Esophagus squamous epithelium (tissue), 5 donors: ENCODE measurements around the gene GRK1. TPM values are rescaled to one million over a fixed set of nuclear protein-coding genes. Genes with fewer than 3 reads are reported as not detected.

ENCODE experiments used
- DNase-seq: peaks from one replicate; lab custom pipeline; 2025; lab: John Stamatoyannopoulos, UW
- H3K27ac ChIP-seq, 4 donors: fragments of 200-600 bp; sonication (generic); one replicate each; pipeline ENCODE4 v1.5.1; 2016 to 2019; ENCODE audit warnings: mild to moderate bottlenecking in 1 of 4
- H3K27me3 ChIP-seq, 4 donors: fragments of 200-600 bp; sonication (generic); 1 replicate in 3 of 4; 2 replicates in 1 of 4; pipeline versions ENCODE4 v1.5.1 to v1.6.0; 2017 to 2021; ENCODE audit warnings: antibody characterized with exemption in 1 of 4
- H3K36me3 ChIP-seq, 3 donors: fragments of 200-600 bp; sonication (generic); one replicate each; pipeline ENCODE4 v1.5.1; 2016 to 2019
- H3K4me1 ChIP-seq, 3 donors: fragments of 200-600 bp; sonication (generic); one replicate each; pipeline ENCODE4 v1.5.1; 2017 to 2019
- H3K4me3 ChIP-seq, 4 donors: fragments of 200-600 bp; sonication (generic); 1 replicate in 3 of 4; 2 replicates in 1 of 4; pipeline ENCODE4 v1.5.1; 2016 to 2019; ENCODE audit warnings: mild to moderate bottlenecking in 2 of 4, moderate library complexity in 1 of 4
- H3K9me3 ChIP-seq, 3 donors: fragments of 200-600 bp; sonication (generic); one replicate each; pipeline ENCODE4 v1.5.1; 2016 to 2019
- CTCF ChIP-seq, 6 experiments: fragments of 450-650 bp in 4 of 6; fragments of 200-600 bp in 2 of 6; sonication (generic) in 2 of 6; IDR thresholded peaks; one replicate each; pipeline ENCODE4 v1.5.1; 2016 to 2019; ENCODE audit warnings: antibody characterized with exemption in 6 of 6, mild to moderate bottlenecking in 4 of 6, moderate library complexity in 4 of 6
- POLR2A ChIP-seq, 4 donors: fragments of 450-650 bp; IDR thresholded peaks; one replicate each; pipeline ENCODE4 v1.6.1; 2017; ENCODE audit warnings: antibody characterized with exemption in 4 of 4, mild to moderate bottlenecking in 4 of 4, moderate library complexity in 3 of 4
- WGBS, 2 donors: methylation state at CpG; one replicate each; pipeline ENCODE4 v1.1.5; 2018; 5-methylcytosine and 5-hydroxymethylcytosine counted together
- intact Hi-C: fragments of 100-400 bp; cut with DNase I; formaldehyde crosslinking; loops from one replicate; pipeline ENCODE4 v1.15.0; 2022
- total RNA-seq, 4 donors: library from RNA; depleted of rRNA; stranded (reverse); fragments of >200 nt; gene quantifications; one replicate each; pipeline ENCODE4 v1.1.0, GENCODE V29; 2016
- donor health status: DM: yes; HTN: yes; CAD: no.

Gene GRK1
- total RNA-seq, 4 donors from 2014 or later = not detected

DNA sequence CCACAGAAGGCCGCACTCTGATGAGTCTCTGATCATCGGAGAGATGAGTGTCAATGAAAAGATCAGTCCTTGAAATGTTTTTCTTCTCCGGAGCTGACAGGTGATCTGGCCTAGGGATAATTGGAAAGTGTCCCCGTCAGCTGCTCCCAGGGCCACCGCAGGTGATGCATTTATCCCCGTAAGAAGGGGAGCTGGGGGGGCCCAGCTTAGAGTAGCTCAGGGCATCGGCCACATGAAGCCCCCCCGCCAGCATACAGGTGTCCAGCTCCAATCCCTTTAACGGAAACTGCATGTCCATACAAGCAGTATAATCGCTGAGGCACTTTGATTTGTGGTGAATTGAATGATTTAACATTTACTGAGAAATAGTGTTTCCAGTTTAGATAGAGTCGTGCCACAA is 36.7 kb upstream of the GRK1 start:
- H3K4me3 ChIP-seq = no peak overlapping the region
- no peaks in the 10 kb centered on the region for H3K4me1 ChIP-seq
- no peak overlapping the region for H3K27ac ChIP-seq
- intact Hi-C loops = no loop called here
- WGBS, 2 donors = 60 to 78% methylated on average over 10 of the region's 11 CpGs
- DNase-seq = no peak
- H3K27me3 ChIP-seq = no peaks in the 10 kb centered on the region
- TF ChIP-seq CTCF (IDR thresholded peaks at IDR 0.05) = no peak
- TF ChIP-seq POLR2A (IDR thresholded peaks at IDR 0.05) = no peak
- H3K36me3 ChIP-seq = peaks cover 18 to 94% (median 22%) of the 10 kb centered on the region in 3 donors
- H3K9me3 ChIP-seq = no peaks in the 10 kb centered on the region

GRCh38 chr13:113630804-113631203 is 36.2 kb upstream of the GRK1 start:
- Histone ChIP-seq H3K4me3 (no peak overlapping the region), H3K27me3 (no peaks in the 10 kb centered on the region), H3K36me3 (peaks cover 23 to 99% (median 26%) of the 10 kb centered on the region in 3 donors), H3K4me1 (no peaks in the 10 kb centered on the region), H3K9me3 (no peaks in the 10 kb centered on the region), H3K27ac (no peak overlapping the region)
- no peak for DNase-seq
- intact Hi-C loops = no loop called here
- 66% methylated on average over 3 of the region's 6 CpGs; no CpG with 5 or more reads in 1 of the 2 donors for WGBS, 2 donors
- no peak for TF ChIP-seq POLR2A (IDR thresholded peaks at IDR 0.05)
- no peak for TF ChIP-seq CTCF (IDR thresholded peaks at IDR 0.05)

- no peak overlapping the region for H3K4me3 ChIP-seq
- intact Hi-C loops = no loop called here
- no peaks in the 10 kb centered on the region for H3K27me3 ChIP-seq
- H3K36me3 ChIP-seq = peaks cover 28 to 100% (median 33%) of the 10 kb centered on the region in 3 donors
- DNase-seq = no peak
- no peak overlapping the region for H3K27ac ChIP-seq
- no peaks in the 10 kb centered on the region for H3K4me1 ChIP-seq
- no peaks in the 10 kb centered on the region for H3K9me3 ChIP-seq
- WGBS, 2 donors = 93 to 95% methylated on average over 13 to 15 of the region's 42 CpGs
- TF ChIP-seq CTCF (IDR thresholded peaks at IDR 0.05) (no peak), POLR2A (IDR thresholded peaks at IDR 0.05) (no peak)
Observed at GRCh38 chr13:113631341-113632095, 35.5 kb upstream of the GRK1 start.

- H3K9me3 ChIP-seq = no peaks in the 10 kb centered on the region
- no peaks in the 10 kb centered on the region for H3K4me1 ChIP-seq
- no peaks in the 10 kb centered on the region for H3K27me3 ChIP-seq
- intact Hi-C loops = no loop called here
- WGBS, 2 donors = 94 to 95% methylated on average over 30 to 38 of the region's 38 CpGs
- H3K4me3 ChIP-seq = no peak overlapping the region
- TF ChIP-seq POLR2A (IDR thresholded peaks at IDR 0.05) (no peak), CTCF (IDR thresholded peaks at IDR 0.05) (no peak)
- H3K36me3 ChIP-seq = peaks cover 38 to 100% (median 40%) of the 10 kb centered on the region in 3 donors
- DNase-seq = no peak
- H3K27ac ChIP-seq = no peak overlapping the region
Observed at GRCh38 chr13:113632706-113633484, 34.1 kb upstream of the GRK1 start.

DNA sequence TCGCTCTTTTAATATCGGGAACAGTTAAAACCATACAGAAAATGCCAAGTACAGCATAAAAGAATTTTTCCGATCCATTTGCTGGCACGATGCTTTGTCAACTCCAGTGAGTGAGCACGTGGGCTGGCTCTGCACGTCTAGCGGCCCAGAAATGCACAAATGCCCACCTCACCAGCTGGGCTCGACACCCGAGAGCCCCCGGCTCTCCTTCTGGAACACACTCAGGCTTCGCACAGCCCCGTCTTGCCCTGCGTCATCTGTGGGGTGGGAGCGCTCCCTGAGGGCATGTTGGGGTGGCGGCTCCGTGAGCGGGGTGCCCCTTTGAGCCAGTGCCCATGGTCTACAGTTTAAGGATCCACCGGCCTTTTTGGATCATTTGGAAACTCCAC is 33.5 kb upstream of the GRK1 start:
- intact Hi-C loops = no loop called here
- WGBS, 2 donors = 95 to 98% methylated on average over 11 to 12 of the region's 18 CpGs
- Histone ChIP-seq H3K4me1 (no peaks in the 10 kb centered on the region), H3K36me3 (peaks cover 40 to 100% (median 43%) of the 10 kb centered on the region in 3 donors), H3K27me3 (no peaks in the 10 kb centered on the region), H3K27ac (no peak overlapping the region), H3K4me3 (no peak overlapping the region), H3K9me3 (no peaks in the 10 kb centered on the region)
- no peak for TF ChIP-seq CTCF (IDR thresholded peaks at IDR 0.05)
- no peak for TF ChIP-seq POLR2A (IDR thresholded peaks at IDR 0.05)
- no peak for DNase-seq
